NOMO-1 treated with dmso at 0.1 percent for 144 hours (cell line): Measurements from ENCODE around the gene ZNF223.
A peak's percentile ranks its signal among the peaks of the same experiment; 100 is the strongest.

Experiments
- DNase-seq: peaks from one replicate; lab custom pipeline; 2025; ENCODE audit not compliant: unreplicated experiment; lab: John Stamatoyannopoulos, UW

Gene ZNF223

GRCh38 chr19:44071824-44072542 is 20.1 kb downstream of the ZNF223 start, which contains the start of gene ZNF284:
ZNF284 (plus strand) TSS chr19:44072159; CDS start chr19:44076390, 4,231 bp downstream.
- DNase-seq, result peak; percentile 81

- DNase-seq, result no peak
Measured at GRCh38 chr19:44072543-44073401, 20.9 kb downstream of the ZNF223 start.

DNA sequence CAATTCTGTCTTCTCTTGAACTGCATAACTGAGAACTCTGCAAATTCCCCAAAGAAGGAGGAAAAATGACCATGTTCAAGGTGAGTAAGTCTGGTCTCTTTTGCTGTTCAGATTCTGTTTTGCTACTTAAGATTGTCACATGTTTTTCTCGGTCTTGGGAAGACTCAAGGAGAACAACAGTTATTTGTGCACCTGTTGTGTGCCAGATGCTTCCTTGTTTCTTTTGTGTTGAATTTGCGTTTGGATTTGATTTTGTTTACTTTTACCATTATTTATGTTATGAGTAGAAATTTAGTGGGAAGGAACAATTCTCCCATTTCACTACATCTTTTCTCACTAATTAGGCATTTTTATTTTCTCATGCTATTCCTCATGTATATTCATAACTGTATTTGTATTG is 24.5 kb downstream of the ZNF223 start:
- no peak for DNase-seq

DNA sequence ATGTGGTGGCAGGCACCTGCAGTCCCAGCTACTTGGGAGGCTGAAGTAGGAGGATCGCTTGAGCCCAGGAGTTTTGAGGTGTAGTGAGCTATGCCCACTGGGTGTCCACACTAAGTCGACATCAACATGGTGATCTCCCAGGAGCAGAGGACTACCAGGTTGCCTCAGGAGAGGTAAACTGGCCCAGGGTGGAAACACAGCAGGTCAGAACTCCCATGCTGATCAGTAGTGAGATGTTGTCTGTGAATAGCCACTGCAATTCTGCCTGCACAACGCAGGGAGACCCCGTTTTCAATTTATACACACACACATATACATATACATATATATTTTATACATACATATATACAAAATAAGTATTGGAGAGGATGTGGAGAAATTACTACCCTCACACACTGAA is 40.3 kb downstream of the ZNF223 start:
- no peak for DNase-seq

- peak; percentile 93 for DNase-seq
Measured at GRCh38 chr19:44093931-44094765, 42.3 kb downstream of the ZNF223 start, which contains the start of gene ZNF224. ZNF224 (plus strand) TSS chr19:44094361; CDS start chr19:44097874, 3,513 bp downstream.

DNA sequence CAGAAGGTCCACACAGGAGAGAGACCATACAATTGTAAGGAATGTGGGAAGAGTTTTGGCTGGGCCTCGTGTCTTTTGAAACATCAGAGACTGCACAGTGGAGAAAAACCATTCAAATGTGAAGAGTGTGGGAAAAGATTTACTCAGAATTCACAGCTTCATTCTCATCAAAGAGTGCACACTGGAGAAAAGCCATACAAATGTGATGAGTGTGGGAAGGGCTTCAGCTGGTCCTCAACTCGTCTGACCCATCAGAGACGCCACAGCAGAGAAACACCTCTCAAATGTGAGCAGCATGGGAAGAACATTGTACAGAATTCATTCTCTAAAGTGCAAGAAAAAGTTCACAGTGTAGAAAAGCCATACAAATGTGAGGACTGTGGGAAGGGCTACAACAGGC is 55.9 kb downstream of the ZNF223 start:
- DNase-seq, result no peak

DNA sequence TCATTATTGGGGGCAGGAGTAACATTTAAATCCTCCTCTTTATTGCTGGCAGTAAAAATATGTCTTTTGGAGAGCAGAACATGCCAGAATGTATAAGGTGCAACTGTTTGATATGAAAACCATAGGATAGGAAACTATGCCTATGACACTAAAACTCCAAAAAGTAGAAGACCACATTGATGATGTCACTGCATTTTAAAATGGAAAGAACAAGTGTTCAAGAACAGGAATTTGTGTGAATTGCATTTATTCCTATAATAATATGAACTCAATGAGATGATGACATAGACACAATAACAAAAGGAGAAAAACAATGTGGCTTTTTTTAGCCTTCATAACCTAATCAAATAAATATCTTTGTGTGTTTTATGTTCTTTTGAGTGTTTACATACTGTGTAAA is 57.6 kb downstream of the ZNF223 start:
- no peak for DNase-seq

DNA sequence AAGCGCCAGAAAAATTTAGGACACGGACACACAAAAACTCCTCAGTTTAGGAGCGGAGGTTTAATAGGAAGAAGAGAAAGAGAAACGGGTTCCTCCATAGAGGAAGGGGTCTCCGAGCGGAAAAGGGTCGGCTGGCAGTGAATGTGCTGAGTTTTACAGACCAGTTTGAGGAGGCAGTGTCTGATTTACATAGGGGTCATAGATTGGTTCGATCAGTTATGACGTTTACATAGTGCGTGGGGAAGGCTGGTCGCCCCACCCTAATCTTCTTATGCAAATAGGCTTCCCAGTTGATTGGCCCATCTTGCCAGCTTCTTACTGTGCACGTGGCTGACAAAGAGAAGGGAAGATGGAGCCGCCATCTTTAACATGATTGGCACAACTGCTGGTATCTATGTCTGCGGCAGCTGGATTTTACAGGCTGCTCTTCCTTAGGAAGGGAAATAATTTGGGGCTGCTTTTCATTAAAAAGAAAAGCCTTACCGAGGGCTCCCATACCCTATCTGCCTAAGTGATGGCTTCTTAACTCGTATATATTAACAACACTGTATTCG is 60.2 kb downstream of the ZNF223 start:
- no peak for DNase-seq

DNA sequence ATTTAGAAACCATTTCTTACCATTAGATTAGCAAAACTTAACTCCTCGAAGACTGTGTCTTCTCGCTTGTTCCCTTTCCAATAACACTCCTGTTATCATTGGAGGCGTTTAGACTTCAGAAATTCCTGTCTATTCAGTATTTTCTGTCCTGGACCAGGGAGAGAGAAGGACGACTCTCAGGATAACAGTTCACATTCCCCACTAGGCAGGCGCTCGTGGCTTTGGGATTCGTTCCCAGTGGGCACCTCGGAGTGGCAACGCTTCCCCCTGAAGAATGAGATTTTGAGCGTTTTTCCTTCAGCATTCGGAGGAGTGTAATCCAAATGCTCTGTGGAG is 60.9 kb downstream of the ZNF223 start:
- no peak for DNase-seq

DNA sequence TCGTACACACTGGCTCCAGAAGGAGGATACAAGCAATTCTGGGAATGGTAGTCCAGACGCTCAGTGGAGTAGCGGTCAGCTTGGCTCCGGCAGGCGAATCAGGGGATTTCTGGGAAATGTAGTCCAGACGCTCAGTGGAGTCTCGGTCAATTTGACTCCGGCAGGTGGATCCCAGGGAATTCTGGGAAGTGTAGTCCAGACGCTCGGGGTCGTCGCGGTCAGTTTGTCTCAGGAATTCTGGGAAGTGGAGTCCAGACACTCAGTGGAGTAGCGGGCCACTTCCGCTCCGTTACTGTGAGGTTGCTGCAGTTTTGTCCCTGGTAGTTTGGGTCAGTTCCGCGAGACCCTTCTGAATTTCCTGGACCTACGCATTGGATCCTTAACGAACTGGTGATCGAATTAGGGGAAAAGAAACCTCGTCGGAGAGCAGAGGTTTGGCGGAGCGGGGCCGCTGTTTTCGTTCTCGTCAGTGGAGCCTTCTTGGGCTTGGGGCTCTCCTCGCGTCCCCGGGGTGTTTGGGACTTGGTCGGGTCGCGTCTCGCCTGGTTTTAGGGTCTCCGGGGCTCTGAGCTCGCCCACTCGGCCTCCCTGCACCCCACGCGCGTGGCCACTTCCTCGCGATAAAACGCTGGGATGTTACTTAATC is 61.4 kb downstream of the ZNF223 start, which contains the start of gene ZNF225:
TSS of gene ZNF225 (plus strand) at position 262 of the 646 bp plus-strand sequence. CDS start 2,429 bp downstream, outside the sequence.
- DNase-seq, result peak; percentile 95

DNA sequence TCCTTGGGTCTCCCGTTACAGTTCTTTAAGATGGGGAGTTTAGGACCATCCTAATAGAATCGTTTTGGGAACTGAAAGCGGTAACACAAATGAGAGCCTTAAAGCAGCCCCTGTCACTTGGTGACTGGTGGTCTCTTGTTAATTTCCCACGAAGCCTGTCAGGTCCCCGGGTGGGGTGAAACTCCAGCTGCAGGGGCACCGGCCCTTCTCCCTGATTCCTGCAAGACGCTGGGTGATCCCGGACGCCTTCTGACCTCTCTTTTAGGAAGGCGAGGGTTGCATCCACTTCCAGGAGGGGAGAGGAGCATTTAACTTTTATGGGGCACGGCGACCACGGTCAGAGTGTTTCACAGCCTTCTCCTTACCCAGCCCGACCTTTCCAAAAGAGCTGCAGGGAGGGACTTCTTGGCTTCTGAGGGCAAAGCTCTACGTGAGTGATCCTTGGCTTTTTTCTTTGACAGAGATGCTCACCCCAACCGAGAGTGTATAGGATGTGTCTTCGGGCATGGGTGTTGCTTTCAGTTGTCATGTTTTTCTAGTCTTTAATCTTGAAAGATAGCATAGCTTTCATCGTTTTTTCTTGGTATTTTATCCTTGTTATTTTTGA is 62.1 kb downstream of the ZNF223 start:
- DNase-seq, result no peak
